DMS53 treated with DMSO at 0.1 percent for 48 hours (cell line): Measurements from ENCODE around the gene DAAM1.
A peak's percentile ranks its signal among the peaks of the same experiment; 100 is the strongest.

Experiments used
- DNase-seq: peaks from one replicate; lab custom pipeline; 2025; ENCODE audit not compliant: unreplicated experiment; lab: John Stamatoyannopoulos, UW

DAAM1 gene

GRCh38 chr14:59188461-59189090, at the start of gene DAAM1:
Gene DAAM1, plus strand, starts transcription at chr14:59188667. Its CDS starts 74,811 bp downstream, at chr14:59263478.
- peak; percentile 95 for DNase-seq

GRCh38 chr14:59139324-59139723, 49.1 kb upstream of the DAAM1 start:
- no peak for DNase-seq

- no peak for DNase-seq
Measured at GRCh38 chr14:59140106-59140843, 48.2 kb upstream of the DAAM1 start.

GRCh38 chr14:59146484-59146883, 42.0 kb upstream of the DAAM1 start:
- no peak for DNase-seq

GRCh38 chr14:59147007-59147406, 41.5 kb upstream of the DAAM1 start:
- DNase-seq: no peak

GRCh38 chr14:59148334-59148900, 40.0 kb upstream of the DAAM1 start:
- no peak for DNase-seq

GRCh38 chr14:59150990-59151389, 37.5 kb upstream of the DAAM1 start:
- no peak for DNase-seq

GRCh38 chr14:59154373-59154772, 34.1 kb upstream of the DAAM1 start:
- no peak for DNase-seq

GRCh38 chr14:59155886-59156285, 32.6 kb upstream of the DAAM1 start:
- no peak for DNase-seq

- DNase-seq: no peak
Measured at GRCh38 chr14:59159169-59159568, 29.3 kb upstream of the DAAM1 start.

GRCh38 chr14:59160506-59160905, 28.0 kb upstream of the DAAM1 start:
- DNase-seq: no peak

- DNase-seq: no peak
Measured at GRCh38 chr14:59161561-59162175, 26.8 kb upstream of the DAAM1 start.

GRCh38 chr14:59166258-59166657, 22.2 kb upstream of the DAAM1 start:
- no peak for DNase-seq

GRCh38 chr14:59175404-59175803, 13.1 kb upstream of the DAAM1 start:
- no peak for DNase-seq

- DNase-seq: no peak
Measured at GRCh38 chr14:59176765-59177164, 11.7 kb upstream of the DAAM1 start.

- DNase-seq: no peak
Measured at GRCh38 chr14:59177262-59177661, 11.2 kb upstream of the DAAM1 start.

- DNase-seq: no peak
Measured at GRCh38 chr14:59181791-59182190, 6.7 kb upstream of the DAAM1 start.

- no peak for DNase-seq
Measured at GRCh38 chr14:59182641-59183040, 5.8 kb upstream of the DAAM1 start.

GRCh38 chr14:59183150-59183549, 5.3 kb upstream of the DAAM1 start:
- no peak for DNase-seq

- DNase-seq: no peak
Measured at GRCh38 chr14:59184396-59184795, 4.1 kb upstream of the DAAM1 start.

- DNase-seq: no peak
Measured at GRCh38 chr14:59185676-59186075, 2.8 kb upstream of the DAAM1 start.

- no peak for DNase-seq
Measured at GRCh38 chr14:59186306-59186705, 2.2 kb upstream of the DAAM1 start.
